KG1 (cell line): ENCODE results near the gene ZNRF3.
"Not testable (repeated sequence)": the region's sequence is repeated elsewhere in the genome, so short reads cannot be mapped to it uniquely, and the experiment has no call there.

Experiments used
- DNase-seq: peaks from one replicate; lab custom pipeline; 2025; lab: John Stamatoyannopoulos, UW

ZNRF3 gene

DNA sequence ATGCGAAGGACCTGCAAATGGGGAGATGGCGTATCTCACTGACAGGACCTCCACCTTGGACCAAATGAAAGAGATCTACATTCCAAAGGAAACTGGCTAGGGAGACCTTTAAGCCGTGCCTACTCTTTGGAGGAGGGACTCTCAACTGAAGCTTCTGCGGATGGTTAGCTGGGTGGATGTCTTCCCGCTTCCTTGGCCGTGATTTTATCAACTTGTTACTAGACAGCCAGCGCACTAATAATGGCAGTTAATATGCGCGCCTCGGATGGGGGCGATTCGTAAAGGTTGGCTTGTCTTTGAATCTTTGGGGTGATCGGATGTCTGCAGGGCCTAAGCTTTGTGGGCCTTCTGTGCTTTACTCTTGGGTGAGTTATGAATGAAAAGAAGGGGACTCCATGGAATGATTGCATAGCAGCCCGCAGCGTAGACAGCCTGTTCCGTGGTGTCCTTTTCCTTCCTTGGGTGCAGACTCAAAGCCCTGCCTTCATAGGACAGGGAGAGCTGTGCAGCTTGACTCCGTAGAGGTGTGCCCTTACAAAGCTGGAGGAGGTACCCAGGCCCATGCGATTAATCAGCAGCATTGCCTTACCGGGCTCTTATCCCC lies 1.5 kb downstream of the ZNRF3 start:
- no peak for DNase-seq

DNA sequence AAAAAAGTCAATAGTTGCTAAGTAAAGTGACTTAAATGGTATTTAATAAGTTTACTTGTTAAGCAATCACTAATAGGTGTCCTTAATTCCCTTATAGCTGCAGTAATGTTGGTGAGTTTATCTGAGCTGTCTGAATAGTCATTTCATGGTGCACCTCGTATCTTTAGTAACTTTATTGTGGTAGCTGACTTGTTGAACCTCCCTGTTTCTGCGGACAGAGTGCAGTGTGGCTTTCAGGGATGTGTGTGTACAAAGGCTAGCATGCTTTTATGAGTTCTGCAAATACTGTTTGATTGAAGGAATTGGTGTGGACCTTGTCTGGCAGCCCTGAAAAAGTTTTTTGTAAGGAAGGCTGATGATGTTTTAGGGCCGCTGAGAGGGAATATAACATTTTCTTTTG lies 2.6 kb downstream of the ZNRF3 start:
- no peak for DNase-seq

DNA sequence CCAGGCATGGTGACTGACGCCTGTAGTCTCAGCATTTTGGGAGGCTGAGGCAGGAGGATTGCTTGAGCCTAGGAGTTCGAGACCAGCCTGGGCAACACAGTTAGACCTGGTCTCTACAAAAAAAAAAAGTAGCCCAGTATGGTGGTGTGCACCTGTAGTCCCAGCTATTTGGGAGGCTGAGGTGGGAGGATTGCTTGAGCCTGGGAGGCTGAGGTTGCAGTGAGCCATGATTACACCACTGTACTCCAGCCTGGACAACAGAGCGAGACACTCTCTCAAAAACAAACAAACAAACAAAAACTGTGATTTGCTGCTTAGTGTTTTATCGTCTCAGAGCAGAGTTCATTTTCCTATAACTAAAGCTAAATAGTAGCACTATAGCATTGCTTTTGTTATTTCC lies 3.3 kb downstream of the ZNRF3 start:
- DNase-seq: not testable (repeated sequence)

GRCh38 chr22:28887725-28888459 lies 4.5 kb downstream of the ZNRF3 start:
- no peak for DNase-seq

DNA sequence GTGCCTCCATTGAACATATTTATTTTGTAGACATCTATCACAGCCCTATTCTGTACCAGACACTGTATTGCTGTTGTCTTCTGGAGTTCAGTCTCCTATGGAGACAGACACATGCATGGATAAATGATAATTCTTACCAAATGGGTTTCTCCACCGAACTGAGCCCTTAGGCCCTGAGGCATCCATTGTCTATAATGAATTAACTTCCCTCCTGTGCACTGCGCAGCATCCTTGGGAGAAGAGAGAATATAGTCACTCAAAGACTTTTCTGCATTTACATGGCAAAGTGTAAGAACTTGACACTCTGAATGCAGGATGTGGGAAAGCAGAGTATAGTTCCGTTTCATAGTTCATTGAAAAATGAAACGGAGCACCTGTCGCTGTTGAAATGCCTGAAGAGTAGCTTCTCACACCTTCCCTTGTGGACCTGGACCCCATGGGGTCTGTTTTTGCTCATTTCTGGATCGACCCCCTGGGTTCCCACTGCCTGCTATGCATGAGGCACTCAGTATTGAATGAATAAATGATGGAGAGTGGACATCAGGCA lies 6.2 kb downstream of the ZNRF3 start:
- DNase-seq: no peak

GRCh38 chr22:28891156-28891733 lies 7.9 kb downstream of the ZNRF3 start:
- DNase-seq: no peak

DNA sequence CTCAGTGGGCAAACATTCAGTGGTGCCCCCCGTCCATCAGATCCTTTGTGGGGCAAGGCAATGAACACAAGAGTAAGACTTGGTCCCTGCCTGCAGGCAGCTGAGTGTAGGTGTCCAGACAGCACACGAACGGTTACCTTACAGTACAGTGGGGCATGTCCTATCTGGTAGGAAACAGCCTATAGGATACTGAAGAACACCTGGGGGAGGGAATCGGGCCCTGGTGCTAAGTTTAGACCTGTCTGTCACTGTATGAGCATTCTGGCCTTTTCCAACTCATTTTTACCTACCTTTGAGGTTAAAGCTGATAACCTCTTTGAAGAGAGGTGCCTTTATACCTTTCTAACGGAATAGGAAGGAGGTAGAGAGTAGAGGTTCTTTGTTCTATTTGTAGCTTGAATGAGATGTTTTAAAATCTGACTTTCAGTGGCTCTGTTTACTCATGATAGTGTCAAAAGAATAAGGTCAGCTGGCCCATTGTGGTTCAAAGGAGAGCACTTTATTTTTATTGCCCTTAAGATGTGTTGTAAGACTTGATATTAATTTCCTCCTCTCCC lies 8.9 kb downstream of the ZNRF3 start:
- DNase-seq: no peak

DNA sequence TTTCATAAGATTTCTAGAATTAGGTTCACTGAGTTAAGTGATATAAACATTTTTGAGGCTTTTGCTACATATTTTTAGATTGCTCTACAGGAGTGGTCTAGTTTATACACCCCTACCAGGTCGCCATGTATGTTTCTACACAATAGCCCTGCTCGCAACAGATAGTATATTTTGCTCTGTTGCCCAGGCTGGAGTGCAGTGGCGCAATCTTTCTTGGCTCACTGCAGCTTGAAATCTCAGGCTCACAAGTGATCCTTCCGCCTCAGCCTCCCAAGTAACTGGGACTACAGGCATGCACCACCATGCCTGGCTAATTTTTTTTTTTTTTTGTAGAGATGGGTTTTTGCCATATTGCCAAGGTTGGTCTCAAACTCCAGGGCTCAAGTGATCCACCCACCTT lies 10.4 kb downstream of the ZNRF3 start:
- no peak for DNase-seq

DNA sequence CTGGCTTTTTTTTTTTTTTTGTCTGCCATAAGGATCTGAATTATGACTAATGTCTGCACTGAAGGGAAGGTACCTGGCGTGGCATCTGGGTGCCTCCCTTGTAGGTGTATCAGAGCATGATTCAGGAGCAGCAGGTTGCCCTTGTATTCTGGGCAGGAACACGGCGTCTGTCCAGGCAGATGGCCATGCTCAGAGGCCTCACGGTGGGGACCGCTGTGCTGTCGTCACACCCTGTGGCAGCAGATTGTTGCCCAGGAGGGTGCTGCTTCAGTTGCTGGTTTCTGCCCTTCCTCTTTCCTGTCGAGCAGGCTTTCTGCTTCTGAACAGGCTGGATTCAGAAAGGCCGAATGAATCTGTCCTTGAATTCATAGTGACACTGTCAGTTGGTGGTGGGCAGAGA lies 11.0 kb downstream of the ZNRF3 start:
- DNase-seq: peak; percentile 21

DNA sequence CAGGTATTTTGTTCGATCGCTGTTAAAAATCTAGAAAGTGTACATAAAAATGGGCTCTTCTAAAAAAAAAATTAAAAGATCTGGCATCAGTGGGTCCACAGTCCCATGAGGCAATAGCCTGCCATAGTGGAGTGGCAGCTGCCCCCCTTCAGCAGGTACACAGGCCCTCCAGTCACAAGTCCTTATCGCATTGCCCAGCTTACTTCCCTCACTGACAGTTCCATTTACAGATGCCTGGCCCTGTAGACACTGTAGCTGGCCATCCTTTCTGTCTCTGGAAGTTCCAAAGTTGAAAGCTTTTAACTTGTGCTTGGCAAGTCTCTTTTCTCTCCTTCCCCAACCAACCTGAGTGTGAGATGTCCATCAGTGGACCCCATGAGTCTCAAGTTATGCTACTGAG lies 11.4 kb downstream of the ZNRF3 start:
- DNase-seq: no peak

- peak; percentile 34 for DNase-seq
Observed at GRCh38 chr22:28896611-28897010, 13.2 kb downstream of the ZNRF3 start.

DNA sequence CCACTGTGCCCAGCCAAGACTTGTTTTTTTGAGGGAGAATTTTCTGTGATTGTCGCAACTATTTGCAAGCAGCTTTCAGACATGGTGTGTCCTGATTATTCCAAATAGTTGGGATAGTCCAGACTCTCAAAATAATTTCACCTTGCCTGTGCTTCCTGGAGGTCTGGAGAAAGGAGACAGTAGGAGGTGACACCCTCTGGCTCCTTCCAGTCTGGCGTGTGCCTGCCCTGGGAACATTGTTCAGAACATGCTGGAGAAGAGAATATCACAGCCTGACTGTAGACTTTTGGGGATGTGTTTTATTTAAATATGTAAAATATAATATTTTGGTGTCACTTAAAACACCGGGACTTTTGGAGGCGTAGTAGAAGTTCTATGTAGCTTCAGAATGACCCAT lies 14.9 kb downstream of the ZNRF3 start:
- no peak for DNase-seq

DNA sequence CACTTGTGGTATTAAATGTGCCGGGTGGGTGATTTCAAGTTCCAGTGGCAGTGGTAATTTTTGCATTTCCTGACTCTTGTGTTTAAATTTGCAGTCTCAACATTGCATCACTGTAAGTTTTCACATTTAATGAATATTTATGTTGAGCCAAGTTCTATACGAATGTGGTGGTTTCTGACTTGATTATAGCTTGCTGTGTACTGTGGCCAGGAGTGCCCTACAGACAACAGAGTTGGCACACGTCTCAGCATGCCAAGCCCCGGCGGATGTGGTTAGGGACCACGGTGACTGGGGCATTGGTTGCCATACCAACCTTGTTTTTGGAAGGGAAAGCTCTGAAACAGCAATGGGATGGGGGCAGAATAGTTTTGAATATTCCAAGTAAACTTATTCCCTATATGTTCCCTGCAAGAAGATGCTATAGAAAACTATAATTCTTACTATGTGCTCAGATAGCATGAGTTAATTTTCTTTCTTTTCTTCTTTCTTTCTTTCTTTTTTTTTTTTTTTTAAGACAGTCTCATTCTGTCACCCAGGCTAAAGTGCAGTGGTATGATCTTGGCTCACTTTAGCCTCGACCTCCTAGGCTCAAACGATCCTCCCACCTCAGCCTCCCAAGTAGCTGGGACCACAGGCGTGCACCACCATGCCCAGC lies 16.0 kb downstream of the ZNRF3 start:
- DNase-seq: peak; percentile 29

DNA sequence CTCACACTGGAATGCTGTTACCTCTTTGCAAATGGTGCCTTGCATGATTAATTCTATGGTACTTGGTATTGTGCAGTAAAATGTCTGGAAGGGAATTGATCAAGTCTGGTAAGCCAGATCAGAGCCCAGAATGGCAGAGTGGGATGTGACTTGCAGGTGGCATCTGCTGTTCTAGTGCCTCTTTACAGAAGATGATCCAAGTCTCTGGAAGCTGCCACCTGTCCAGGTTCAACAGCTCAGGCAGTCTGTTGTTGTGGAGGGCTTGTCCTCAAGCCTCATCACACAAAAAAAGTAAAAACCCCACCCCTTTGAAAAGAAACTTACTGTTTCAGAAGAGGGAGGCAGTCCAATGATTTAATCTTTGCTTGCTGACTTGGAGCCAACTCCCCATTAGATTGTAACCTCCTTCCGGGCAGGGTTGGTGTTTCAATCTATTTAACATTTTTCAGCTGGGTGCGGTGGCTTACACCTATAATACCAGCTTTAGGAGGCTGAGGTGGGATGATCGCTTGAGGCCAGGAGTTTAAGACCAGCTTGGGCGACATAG lies 17.1 kb downstream of the ZNRF3 start:
- no peak for DNase-seq

DNA sequence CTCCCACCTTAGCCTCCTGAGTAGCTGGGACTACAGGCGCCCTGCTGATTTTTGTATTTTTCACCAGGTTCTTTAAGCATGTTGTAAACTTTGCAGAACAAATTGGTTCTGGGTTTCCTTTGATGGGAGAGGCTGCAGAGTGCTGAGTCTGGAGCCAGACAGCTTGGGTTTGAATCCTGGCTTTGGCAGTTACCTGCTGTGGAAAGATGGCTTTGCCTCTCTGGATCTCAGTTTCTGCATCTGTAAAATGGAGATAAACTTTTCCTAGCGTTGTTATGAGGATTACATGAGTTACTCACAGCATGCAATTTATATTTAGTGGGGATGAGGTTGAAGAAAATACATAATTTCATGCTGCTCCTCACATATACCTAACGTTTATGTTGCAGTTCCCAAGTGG lies 19.1 kb downstream of the ZNRF3 start:
- no peak for DNase-seq

DNA sequence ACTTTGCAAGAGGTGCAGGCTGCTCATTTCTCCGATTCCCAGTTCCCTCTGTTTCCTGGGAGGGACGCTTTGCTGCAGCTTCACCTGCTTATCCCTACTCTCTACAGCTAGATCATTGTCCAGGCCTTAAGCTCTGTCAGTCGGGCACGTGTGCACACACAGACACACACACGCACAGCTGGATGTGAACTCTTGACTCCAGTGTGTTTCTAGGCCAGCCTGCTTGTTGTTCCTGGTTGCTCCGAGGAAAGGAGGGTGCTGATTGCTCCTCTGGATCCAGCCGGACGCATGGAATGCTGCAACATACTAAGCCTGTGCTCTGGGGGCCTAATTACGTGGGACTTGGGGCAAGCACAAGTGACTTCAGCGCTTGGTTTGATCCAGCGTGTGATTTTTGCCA lies 19.7 kb downstream of the ZNRF3 start:
- no peak for DNase-seq

- DNase-seq: no peak
Observed at GRCh38 chr22:28903729-28904128, 20.4 kb downstream of the ZNRF3 start.

DNA sequence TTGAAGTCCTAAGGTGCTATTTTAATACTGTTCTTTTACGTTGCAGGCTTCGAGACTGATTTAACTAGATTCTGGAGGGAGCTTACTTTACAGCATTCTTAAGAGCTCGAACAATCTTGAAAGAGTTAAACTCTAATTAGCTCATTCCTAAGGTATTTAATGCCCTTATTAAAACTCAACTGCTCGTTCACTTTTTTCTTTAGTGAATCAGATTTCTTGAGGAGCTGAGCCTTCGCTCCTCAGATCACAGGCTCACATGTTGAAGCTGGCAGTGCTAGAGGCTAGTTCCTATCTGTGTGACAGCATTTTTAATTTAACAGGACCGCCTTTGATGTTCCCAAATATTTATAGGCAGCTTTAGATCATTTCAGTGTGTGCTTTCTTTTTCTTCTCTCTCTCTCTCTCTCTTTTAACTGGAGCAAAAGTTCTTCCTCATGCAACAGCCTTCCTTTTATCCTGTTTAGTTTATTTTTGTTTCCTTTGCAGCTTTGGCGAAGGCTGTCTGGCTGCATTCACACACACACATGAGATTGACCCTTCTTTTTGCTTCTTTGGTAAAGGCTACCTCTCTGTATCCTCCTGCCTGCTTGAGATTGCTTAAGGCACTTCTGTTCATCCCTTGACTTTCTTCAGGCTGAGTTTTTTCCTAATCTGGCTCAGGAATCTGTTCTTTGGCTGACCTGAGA lies 21.0 kb downstream of the ZNRF3 start:
- no peak for DNase-seq

DNA sequence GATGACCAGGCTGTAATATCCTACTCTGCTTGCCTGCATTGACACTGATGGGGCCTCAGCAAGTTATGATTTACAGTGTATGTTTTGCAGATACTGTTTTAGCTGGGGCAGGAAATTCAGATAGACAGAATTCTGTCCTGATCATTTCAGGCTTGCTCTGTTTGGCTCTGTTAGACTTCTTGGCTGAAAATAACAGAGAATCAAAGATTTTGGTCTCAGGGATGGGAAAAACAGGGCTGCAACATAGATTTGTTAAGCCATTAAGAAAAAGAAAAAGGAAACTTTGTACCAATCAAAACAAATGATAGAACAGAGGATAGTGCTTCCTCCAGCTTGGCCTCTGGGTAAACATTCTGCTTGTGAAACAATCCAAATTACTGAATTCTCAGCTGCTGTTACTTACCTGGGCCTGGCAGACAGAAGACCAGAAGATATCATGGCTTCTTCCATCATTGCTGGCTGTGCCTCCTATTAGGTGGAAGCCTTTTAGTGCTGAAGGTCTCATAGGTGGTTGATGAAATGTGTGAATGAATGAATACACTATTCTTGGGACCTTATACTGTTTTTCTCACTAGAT lies 22.0 kb downstream of the ZNRF3 start:
- DNase-seq: no peak

GRCh38 chr22:28906312-28906711 lies 22.9 kb downstream of the ZNRF3 start:
- DNase-seq: no peak

- DNase-seq: no peak
Observed at GRCh38 chr22:28907311-28908008, 24.1 kb downstream of the ZNRF3 start.
